Ovary (tissue), 3 donors: ENCODE data around the gene TRIP4.

Experiments
- EP300 ChIP-seq: sonication (generic); formaldehyde crosslinking; IDR thresholded peaks from one replicate; pipeline ENCODE4 v1.6.1; 2017; ENCODE audit warnings: antibody characterized with exemption
- POLR2A ChIP-seq: fragments of 450-650 bp; IDR thresholded peaks from one replicate; pipeline ENCODE4 v1.6.1; 2017; ENCODE audit warnings: antibody characterized with exemption, mild to moderate bottlenecking, moderate library complexity
- TF ChIP-seq, protein P1 (sequence below), 3 donors: fragments of 450-650 bp in 2 of 3; fragments of 200-600 bp in 1 of 3; IDR thresholded peaks; one replicate each; pipeline versions ENCODE4 v1.5.1 to v1.8.0; 2016 to 2022; ENCODE audit warnings: antibody characterized with exemption in 3 of 3, mild to moderate bottlenecking in 1 of 3
- donor health status: DM: no; HTN: no; CAD: no.

DNA sequence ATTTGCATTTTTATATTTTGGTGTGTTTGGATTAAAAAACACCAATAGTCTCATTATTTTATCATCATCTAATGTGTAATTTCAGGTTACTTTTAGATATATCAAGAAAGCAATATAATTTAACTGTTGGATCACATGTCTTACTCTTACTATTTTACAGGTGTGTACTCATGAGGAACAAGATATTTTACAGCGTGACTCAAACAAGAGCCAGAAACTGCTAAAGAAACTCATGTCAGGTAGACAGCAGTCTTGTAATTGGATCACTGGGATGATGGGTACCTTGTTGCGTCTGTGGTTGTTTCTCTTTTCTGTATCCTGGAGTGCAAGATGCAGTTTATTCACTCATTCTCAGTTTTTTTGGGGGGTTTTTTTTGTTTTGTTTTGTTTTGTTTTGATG lies 12.9 kb downstream of the TRIP4 start:
- TF ChIP-seq, protein P1, sequence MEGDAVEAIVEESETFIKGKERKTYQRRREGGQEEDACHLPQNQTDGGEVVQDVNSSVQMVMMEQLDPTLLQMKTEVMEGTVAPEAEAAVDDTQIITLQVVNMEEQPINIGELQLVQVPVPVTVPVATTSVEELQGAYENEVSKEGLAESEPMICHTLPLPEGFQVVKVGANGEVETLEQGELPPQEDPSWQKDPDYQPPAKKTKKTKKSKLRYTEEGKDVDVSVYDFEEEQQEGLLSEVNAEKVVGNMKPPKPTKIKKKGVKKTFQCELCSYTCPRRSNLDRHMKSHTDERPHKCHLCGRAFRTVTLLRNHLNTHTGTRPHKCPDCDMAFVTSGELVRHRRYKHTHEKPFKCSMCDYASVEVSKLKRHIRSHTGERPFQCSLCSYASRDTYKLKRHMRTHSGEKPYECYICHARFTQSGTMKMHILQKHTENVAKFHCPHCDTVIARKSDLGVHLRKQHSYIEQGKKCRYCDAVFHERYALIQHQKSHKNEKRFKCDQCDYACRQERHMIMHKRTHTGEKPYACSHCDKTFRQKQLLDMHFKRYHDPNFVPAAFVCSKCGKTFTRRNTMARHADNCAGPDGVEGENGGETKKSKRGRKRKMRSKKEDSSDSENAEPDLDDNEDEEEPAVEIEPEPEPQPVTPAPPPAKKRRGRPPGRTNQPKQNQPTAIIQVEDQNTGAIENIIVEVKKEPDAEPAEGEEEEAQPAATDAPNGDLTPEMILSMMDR (IDR thresholded peaks at IDR 0.05): no peak
- TF ChIP-seq POLR2A: no peak
- TF ChIP-seq EP300: no peak
